Trophoblast cell (in vitro differentiated cells and primary cell): ENCODE measurements around the gene H6PD.

Source experiments
- DNase-seq, 2 donors: peaks; one replicate each; pipeline ENCODE4 v3.0.0-alpha.2; 2016
- H2AFZ ChIP-seq: 2 replicates; pipeline ENCODE4 v1.6.1; 2013; ENCODE audit warnings: low read length, moderate library complexity, mild to moderate bottlenecking; ENCODE audit not compliant: insufficient read depth, poor library complexity
- H2AK5ac ChIP-seq: 2 replicates; pipeline ENCODE4 v1.6.1; 2013; ENCODE audit warnings: mild to moderate bottlenecking, low read length
- H2BK120ac ChIP-seq: 2 replicates; pipeline ENCODE4 v1.6.1; 2013; ENCODE audit warnings: low read length, mild to moderate bottlenecking, moderate library complexity; ENCODE audit not compliant: insufficient read depth, poor library complexity
- H2BK12ac ChIP-seq: 2 replicates; pipeline ENCODE4 v1.6.1; 2013; ENCODE audit warnings: mild to moderate bottlenecking, low read length, moderate library complexity
- H2BK5ac ChIP-seq: 2 replicates; pipeline ENCODE4 v1.6.1; 2013; ENCODE audit warnings: low read length, low read depth, moderate library complexity, mild to moderate bottlenecking; ENCODE audit not compliant: poor library complexity
- H3K14ac ChIP-seq: 2 replicates; pipeline ENCODE4 v1.6.1; 2013; ENCODE audit warnings: mild to moderate bottlenecking, low read length
- H3K18ac ChIP-seq: 2 replicates; pipeline ENCODE4 v1.6.1; 2013; ENCODE audit warnings: mild to moderate bottlenecking, low read length
- H3K23ac ChIP-seq: 2 replicates; pipeline ENCODE4 v1.6.1; 2013; ENCODE audit warnings: low read length
- H3K27ac ChIP-seq: 2 replicates; pipeline ENCODE4 v1.5.1; 2013; ENCODE audit warnings: low read depth, mild to moderate bottlenecking, inconsistent platforms, low read length, moderate library complexity
- H3K27me3 ChIP-seq: 2 replicates; pipeline ENCODE4 v1.6.1; 2013; ENCODE audit warnings: inconsistent platforms, mild to moderate bottlenecking, low read length, moderate library complexity; ENCODE audit not compliant: insufficient read depth
- H3K36me3 ChIP-seq, 2 experiments: 1 replicate in 1 of 2; 2 replicates in 1 of 2; pipeline ENCODE4 v1.6.1; 2013; ENCODE audit warnings: low read length in 2 of 2, mild to moderate bottlenecking in 2 of 2, moderate library complexity in 1 of 2; ENCODE audit not compliant: insufficient read depth in 2 of 2, control insufficient read depth in 1 of 2
- H3K4ac ChIP-seq: 2 replicates; pipeline ENCODE4 v1.6.1; 2013; ENCODE audit warnings: low read depth, mild to moderate bottlenecking, low read length, moderate library complexity
- H3K4me1 ChIP-seq, 2 experiments: 1 replicate in 1 of 2; 2 replicates in 1 of 2; pipeline ENCODE4 v1.6.1; 2013; ENCODE audit warnings: low read length in 2 of 2, mild to moderate bottlenecking in 2 of 2, moderate library complexity in 1 of 2; ENCODE audit not compliant: insufficient read depth in 2 of 2, control insufficient read depth in 1 of 2
- H3K4me2 ChIP-seq: 2 replicates; pipeline ENCODE4 v1.6.1; 2013; ENCODE audit warnings: inconsistent platforms, mild to moderate bottlenecking, low read length, moderate library complexity
- H3K4me3 ChIP-seq: 2 replicates; pipeline ENCODE4 v1.5.1; 2013; ENCODE audit warnings: mild to moderate bottlenecking, low read depth, low read length, inconsistent platforms
- H3K79me1 ChIP-seq: one replicate; pipeline ENCODE4 v1.6.1; 2013; ENCODE audit warnings: low read length
- H3K79me2 ChIP-seq: 2 replicates; pipeline ENCODE4 v1.6.1; 2013; ENCODE audit warnings: low read length, mild to moderate bottlenecking; ENCODE audit not compliant: control insufficient read depth, insufficient read depth, poor library complexity
- H3K9ac ChIP-seq: 2 replicates; pipeline ENCODE4 v1.6.1; 2013; ENCODE audit warnings: mild to moderate bottlenecking, low read length
- H3K9me3 ChIP-seq: 2 replicates; pipeline ENCODE4 v1.6.1; 2013; ENCODE audit warnings: low read depth, mild to moderate bottlenecking, control low read depth, inconsistent platforms, low read length; ENCODE audit not compliant: insufficient read depth
- H4K12ac ChIP-seq: 2 replicates; pipeline ENCODE4 v1.6.1; 2013; ENCODE audit warnings: low read depth, mild to moderate bottlenecking, low read length, moderate library complexity
- H4K8ac ChIP-seq: 2 replicates; pipeline ENCODE4 v1.6.1; 2013; ENCODE audit warnings: low read depth, mild to moderate bottlenecking, low read length, moderate library complexity
- H4K91ac ChIP-seq: one replicate; pipeline ENCODE4 v1.6.1; 2013; ENCODE audit warnings: low read depth, mild to moderate bottlenecking, low read length, moderate library complexity
- WGBS: extraction: QIAGEN DNeasy Blood & Tissue Kit; methylation state at CpG from one replicate; pipeline ENCODE4 v1.1.7; 2013; ENCODE audit warnings: missing lambda C conversion rate; ENCODE audit not compliant: insufficient read length, insufficient coverage; ENCODE audit errors: extremely low coverage; 5-methylcytosine and 5-hydroxymethylcytosine counted together

H6PD gene

DNA sequence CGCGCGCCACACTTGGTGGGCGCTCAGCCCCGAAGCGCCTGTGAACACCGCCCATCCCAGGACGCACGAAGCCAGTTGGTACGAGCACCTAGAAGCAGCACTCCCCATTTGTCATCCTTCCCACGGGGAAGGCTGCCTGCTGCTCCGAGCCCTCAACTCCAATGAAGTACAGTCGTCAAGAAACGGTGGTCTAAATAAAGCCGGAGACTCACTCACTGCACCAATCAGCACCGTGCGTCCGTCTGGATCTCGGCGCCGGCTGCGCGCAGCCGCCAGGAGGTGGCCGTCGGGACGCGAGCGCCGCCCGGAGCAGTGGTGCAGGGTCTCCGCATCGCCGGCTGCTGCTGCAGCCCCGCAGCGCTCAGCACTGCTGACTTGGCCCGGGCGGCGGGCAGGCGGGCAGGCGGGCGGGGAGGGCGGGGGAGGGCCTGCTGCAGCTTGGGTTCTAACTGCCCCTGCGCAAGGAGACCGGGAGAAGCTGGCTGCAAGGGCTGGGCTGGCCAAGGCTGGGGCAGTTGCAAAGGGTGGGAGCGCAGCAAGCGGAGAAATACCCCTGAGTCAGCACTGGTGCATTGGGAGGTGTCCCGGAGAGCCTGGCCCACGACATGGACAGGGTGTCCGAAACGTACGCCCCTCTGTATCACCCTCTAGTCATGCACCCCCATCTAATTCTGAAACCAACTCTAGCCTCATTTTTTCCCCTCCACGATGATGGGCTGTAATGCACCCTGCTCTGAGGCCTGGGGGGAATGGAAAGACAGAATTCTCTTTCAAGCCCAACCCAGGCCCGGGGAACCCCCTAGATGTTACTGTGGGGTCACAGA lies 35.8 kb upstream of the H6PD start:
- Histone ChIP-seq H3K4me2 (peak overlapping the region; percentile 28), H3K4me1 (peaks cover 0 to 3% of the 10 kb centered on the region in 2 experiments), H4K12ac (no peak overlapping the region), H3K9ac (no peak overlapping the region), H3K36me3 (no peaks in the 10 kb centered on the region), H3K4me3 (peak overlapping the region; percentile 14), H3K79me1 (no peaks in the 10 kb centered on the region), H3K4ac (no peak overlapping the region), H3K27ac (no peak overlapping the region), H2BK120ac (no peak overlapping the region), H3K27me3 (peaks cover 44% of the 10 kb centered on the region), H3K23ac (no peak overlapping the region), H2AK5ac (no peak overlapping the region), H2BK12ac (no peak overlapping the region), H3K79me2 (no peaks in the 10 kb centered on the region), H4K8ac (no peak overlapping the region), H2AFZ (no peak overlapping the region), H4K91ac (no peak overlapping the region), H3K14ac (no peak overlapping the region), H2BK5ac (no peak overlapping the region), H3K18ac (no peak overlapping the region), H3K9me3 (peaks cover 2% of the 10 kb centered on the region)
- DNase-seq, result peak in 1 of 2 donors; percentile 28
- no CpG with 5 or more reads among the region's 54 CpGs for WGBS

DNA sequence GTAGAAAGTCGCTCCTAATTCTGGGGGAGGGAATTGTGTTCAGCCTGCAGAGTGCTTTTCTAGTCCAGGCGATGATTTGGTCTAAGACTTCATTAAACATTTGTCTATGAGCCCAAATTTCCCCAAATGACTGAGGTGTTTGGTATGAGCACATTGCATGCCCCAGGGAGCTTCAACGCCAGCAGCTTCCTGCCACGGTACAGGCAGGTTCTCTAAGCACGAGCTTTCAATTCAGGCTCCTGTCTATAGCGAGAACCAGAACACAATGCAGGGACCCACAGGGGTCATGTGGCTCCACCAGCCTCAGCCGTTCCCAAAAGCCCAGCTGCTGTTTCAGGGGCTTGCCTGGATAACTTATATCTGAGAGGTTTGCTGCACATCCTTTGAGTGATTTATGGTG lies 34.1 kb upstream of the H6PD start:
- no peak overlapping the region for H2BK12ac ChIP-seq
- no peak overlapping the region for H3K14ac ChIP-seq
- no peak overlapping the region for H4K12ac ChIP-seq
- no peaks in the 10 kb centered on the region for H3K79me1 ChIP-seq
- H3K4ac ChIP-seq, result no peak overlapping the region
- DNase-seq, result peak; percentile 61 to 74
- H3K18ac ChIP-seq, result no peak overlapping the region
- H3K9me3 ChIP-seq, result peaks cover 2% of the 10 kb centered on the region
- H3K36me3 ChIP-seq, result no peaks in the 10 kb centered on the region
- no peak overlapping the region for H3K9ac ChIP-seq
- H3K27me3 ChIP-seq, result peaks cover 50% of the 10 kb centered on the region
- H4K91ac ChIP-seq, result no peak overlapping the region
- H2AK5ac ChIP-seq, result no peak overlapping the region
- H2AFZ ChIP-seq, result no peak overlapping the region
- no peak overlapping the region for H3K4me2 ChIP-seq
- WGBS, result no CpG with 5 or more reads among the region's 7 CpGs
- H3K27ac ChIP-seq, result no peak overlapping the region
- no peak overlapping the region for H3K23ac ChIP-seq
- no peak overlapping the region for H2BK120ac ChIP-seq
- no peak overlapping the region for H3K4me3 ChIP-seq
- no peaks in the 10 kb centered on the region for H3K79me2 ChIP-seq
- H2BK5ac ChIP-seq, result no peak overlapping the region
- peaks cover 0 to 3% of the 10 kb centered on the region in 2 experiments for H3K4me1 ChIP-seq
- H4K8ac ChIP-seq, result no peak overlapping the region

DNA sequence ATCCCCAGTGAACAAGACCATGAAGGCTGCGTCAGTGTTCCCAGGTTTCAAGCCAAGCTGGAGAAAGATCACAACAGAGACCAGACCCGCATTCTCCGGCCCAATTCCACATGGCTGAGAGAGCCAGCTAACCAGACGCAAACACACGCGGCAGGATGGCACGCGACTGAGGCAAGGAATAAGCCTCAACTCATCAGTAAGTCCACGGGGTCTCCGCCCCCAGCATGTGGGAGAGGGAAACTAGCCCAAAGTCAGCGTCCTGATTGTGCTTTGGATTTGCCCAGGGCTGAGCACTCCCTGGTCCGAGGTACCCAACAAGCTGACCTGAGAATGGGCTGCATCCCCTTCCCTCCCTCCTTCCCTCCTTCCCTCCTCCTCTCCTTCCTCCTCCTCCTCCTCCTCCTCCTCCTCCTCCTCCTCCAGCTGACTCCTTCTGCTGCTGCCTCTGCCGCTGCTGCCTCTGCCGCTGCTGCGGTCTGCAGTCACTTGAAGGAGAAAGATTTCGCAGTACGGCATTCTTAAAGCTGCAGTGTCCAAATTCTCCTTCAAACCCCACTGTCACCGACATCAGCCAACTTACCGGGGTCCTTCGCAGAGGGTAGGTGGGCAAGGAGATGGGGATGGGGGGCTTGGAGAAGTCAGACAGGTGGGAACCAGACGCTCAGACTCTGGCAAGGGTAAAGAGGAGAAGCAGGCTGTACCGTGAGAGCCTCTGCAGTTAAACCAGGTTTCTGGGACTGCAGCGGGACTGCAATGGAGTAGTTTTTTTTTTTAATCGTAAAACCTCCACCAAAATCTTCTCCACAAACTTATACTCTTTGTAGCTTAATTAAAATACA lies 33.0 kb upstream of the H6PD start:
- no peak overlapping the region for H3K14ac ChIP-seq
- H2AK5ac ChIP-seq, result no peak overlapping the region
- H3K9ac ChIP-seq, result no peak overlapping the region
- H3K27ac ChIP-seq, result no peak overlapping the region
- H2BK5ac ChIP-seq, result no peak overlapping the region
- no peak overlapping the region for H4K91ac ChIP-seq
- no peak overlapping the region for H3K23ac ChIP-seq
- no peaks in the 10 kb centered on the region for H3K79me1 ChIP-seq
- H3K4me3 ChIP-seq, result no peak overlapping the region
- H3K4me2 ChIP-seq, result peak overlapping the region; percentile 11
- peak overlapping the region; percentile 50 for H2AFZ ChIP-seq
- no peak overlapping the region for H4K12ac ChIP-seq
- H3K27me3 ChIP-seq, result peaks cover 50% of the 10 kb centered on the region
- no peak overlapping the region for H3K18ac ChIP-seq
- H3K4me1 ChIP-seq, result peaks cover 0 to 3% of the 10 kb centered on the region in 2 experiments
- WGBS, result no CpG with 5 or more reads among the region's 24 CpGs
- H4K8ac ChIP-seq, result no peak overlapping the region
- H2BK12ac ChIP-seq, result no peak overlapping the region
- H3K9me3 ChIP-seq, result peaks cover 2% of the 10 kb centered on the region
- no peak overlapping the region for H3K4ac ChIP-seq
- no peak overlapping the region for H2BK120ac ChIP-seq
- no peaks in the 10 kb centered on the region for H3K79me2 ChIP-seq
- peak; percentile 71 to 76 for DNase-seq
- no peaks in the 10 kb centered on the region for H3K36me3 ChIP-seq

DNA sequence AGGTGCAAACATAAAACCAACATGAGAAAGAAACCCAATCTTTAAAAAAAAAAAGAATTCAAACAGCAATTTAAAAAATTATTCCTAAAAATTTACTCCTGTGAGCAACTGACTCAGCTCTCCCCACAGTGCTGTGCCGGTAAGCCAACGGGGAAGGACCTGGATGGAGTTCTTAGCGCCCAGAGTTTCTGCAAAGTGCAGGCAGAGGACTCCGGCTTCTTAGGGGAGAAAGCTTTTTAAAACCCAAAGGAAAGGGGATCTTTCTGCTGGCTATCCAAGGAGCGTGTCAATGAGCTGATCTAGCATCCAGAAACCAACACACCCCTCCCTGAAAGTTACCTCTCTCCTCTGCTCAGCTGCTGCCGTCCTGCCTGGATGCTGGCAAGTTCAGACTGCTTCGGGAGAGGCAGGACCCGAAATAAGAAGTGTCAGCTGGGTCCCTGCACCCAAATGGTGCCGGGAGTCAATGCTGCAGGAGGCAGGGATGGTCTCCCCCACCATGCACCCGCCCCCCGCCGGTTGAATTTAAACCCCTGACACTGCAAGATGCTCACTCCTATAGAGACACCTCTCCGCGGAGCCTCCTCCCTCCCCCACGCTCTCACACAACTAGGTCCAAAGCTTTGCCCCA lies 32.2 kb upstream of the H6PD start:
- Histone ChIP-seq H3K9me3 (peaks cover 2% of the 10 kb centered on the region), H4K8ac (no peak overlapping the region), H2AFZ (no peak overlapping the region), H3K27me3 (peaks cover 50% of the 10 kb centered on the region), H2BK120ac (no peak overlapping the region), H3K9ac (no peak overlapping the region), H4K12ac (no peak overlapping the region), H3K18ac (no peak overlapping the region), H4K91ac (no peak overlapping the region), H3K14ac (no peak overlapping the region), H2AK5ac (no peak overlapping the region), H3K79me1 (no peaks in the 10 kb centered on the region), H3K36me3 (no peaks in the 10 kb centered on the region), H2BK12ac (no peak overlapping the region), H3K4me1 (peaks cover 0 to 3% of the 10 kb centered on the region in 2 experiments), H3K4me2 (no peak overlapping the region), H3K23ac (no peak overlapping the region), H2BK5ac (no peak overlapping the region), H3K27ac (no peak overlapping the region), H3K4me3 (no peak overlapping the region), H3K79me2 (no peaks in the 10 kb centered on the region), H3K4ac (no peak overlapping the region)
- no peak for DNase-seq
- no CpG with 5 or more reads among the region's 15 CpGs for WGBS
